HAP-1 (cell line): ENCODE results near the gene NRL.

Source experiments
- DNase-seq, 2 experiments: peaks; one replicate each; pipeline ENCODE4 v3.0.0-alpha.2; 2016 to 2020; ENCODE audit warnings: low spot score in 2 of 2
- H3K27me3 ChIP-seq: fragments of 250-450 bp; sonication (Bioruptor Pico); 2 replicates; pipeline ENCODE4 v1.5.1; 2020; ENCODE audit warnings: low read depth, mild to moderate bottlenecking, moderate library complexity
- H3K36me3 ChIP-seq: fragments of 250-450 bp; sonication (Bioruptor Pico); replicated peaks from 2 replicates; pipeline ENCODE4 v1.5.1; 2020; ENCODE audit warnings: mild to moderate bottlenecking
- H3K4me1 ChIP-seq: fragments of 250-450 bp; sonication (Bioruptor Pico); 2 replicates; pipeline ENCODE4 v1.5.1; 2020; ENCODE audit warnings: mild to moderate bottlenecking
- H3K4me3 ChIP-seq: fragments of 250-450 bp; sonication (Bioruptor Pico); 2 replicates; pipeline ENCODE4 v1.5.1; 2020; ENCODE audit warnings: mild to moderate bottlenecking, moderate library complexity
- H3K9me3 ChIP-seq: fragments of 250-450 bp; sonication (Bioruptor Pico); 2 replicates; pipeline ENCODE4 v1.5.1; 2020; ENCODE audit warnings: mild to moderate bottlenecking, moderate library complexity
- in situ Hi-C: fragments of 300-500 bp; cut with MboI; formaldehyde crosslinking; loops from 3 replicates; pipeline ENCODE4 v1.14.3; 2020; ENCODE audit warnings: low sequenced_read_pairs, inconsistent platforms, mixed read lengths

NRL gene

GRCh38 chr14:24126939-24127338 lies 12.2 kb upstream of the NRL start:
- no peak for DNase-seq
- H3K9me3 ChIP-seq: no peaks in the 10 kb centered on the region
- no peaks in the 10 kb centered on the region for H3K4me1 ChIP-seq
- H3K36me3 ChIP-seq: peaks cover 8% of the 10 kb centered on the region
- in situ Hi-C loops: no loop called here
- no peak overlapping the region for H3K4me3 ChIP-seq
- H3K27me3 ChIP-seq: no peaks in the 10 kb centered on the region

GRCh38 chr14:24123424-24124417 lies 9.0 kb upstream of the NRL start:
- no peak for DNase-seq
- Histone ChIP-seq H3K27me3 (no peaks in the 10 kb centered on the region), H3K9me3 (no peaks in the 10 kb centered on the region), H3K4me1 (no peaks in the 10 kb centered on the region), H3K4me3 (no peak overlapping the region), H3K36me3 (peaks cover 37% of the 10 kb centered on the region)
- in situ Hi-C loops: no loop called here

- in situ Hi-C loops: no loop called here
- no peaks in the 10 kb centered on the region for H3K9me3 ChIP-seq
- no peak for DNase-seq
- H3K27me3 ChIP-seq: no peaks in the 10 kb centered on the region
- no peak overlapping the region for H3K4me3 ChIP-seq
- H3K36me3 ChIP-seq: peaks cover 45% of the 10 kb centered on the region
- H3K4me1 ChIP-seq: no peaks in the 10 kb centered on the region
Observed at GRCh38 chr14:24122898-24123297, 8.1 kb upstream of the NRL start.

- H3K4me3 ChIP-seq: no peak overlapping the region
- in situ Hi-C loops: no loop called here
- no peaks in the 10 kb centered on the region for H3K27me3 ChIP-seq
- H3K36me3 ChIP-seq: peaks cover 47% of the 10 kb centered on the region
- no peaks in the 10 kb centered on the region for H3K9me3 ChIP-seq
- no peaks in the 10 kb centered on the region for H3K4me1 ChIP-seq
- no peak for DNase-seq
Observed at GRCh38 chr14:24122416-24122815, 7.7 kb upstream of the NRL start.

GRCh38 chr14:24121210-24121609 lies 6.5 kb upstream of the NRL start:
- Histone ChIP-seq H3K27me3 (no peaks in the 10 kb centered on the region), H3K9me3 (no peaks in the 10 kb centered on the region), H3K4me3 (no peak overlapping the region), H3K36me3 (peaks cover 52% of the 10 kb centered on the region), H3K4me1 (peaks cover 2% of the 10 kb centered on the region)
- no peak for DNase-seq
- in situ Hi-C loops: no loop called here

GRCh38 chr14:24119691-24120090 lies 4.9 kb upstream of the NRL start:
- no peak for DNase-seq
- H3K27me3 ChIP-seq: no peaks in the 10 kb centered on the region
- no peaks in the 10 kb centered on the region for H3K9me3 ChIP-seq
- in situ Hi-C loops: no loop called here
- H3K4me3 ChIP-seq: no peak overlapping the region
- H3K36me3 ChIP-seq: peaks cover 52% of the 10 kb centered on the region
- H3K4me1 ChIP-seq: peaks cover 10% of the 10 kb centered on the region

GRCh38 chr14:24117179-24117578 lies 2.4 kb upstream of the NRL start:
- DNase-seq: no peak
- no peaks in the 10 kb centered on the region for H3K9me3 ChIP-seq
- peaks cover 44% of the 10 kb centered on the region for H3K36me3 ChIP-seq
- peaks cover 10% of the 10 kb centered on the region for H3K4me1 ChIP-seq
- H3K4me3 ChIP-seq: no peak overlapping the region
- in situ Hi-C loops: no loop called here
- no peaks in the 10 kb centered on the region for H3K27me3 ChIP-seq

GRCh38 chr14:24116128-24116814 lies 1.5 kb upstream of the NRL start:
- in situ Hi-C loops: no loop called here
- Histone ChIP-seq H3K36me3 (peaks cover 40% of the 10 kb centered on the region), H3K4me3 (peak overlapping the region; percentile 91; the same call in 1 of the 2 replicates)

GRCh38 chr14:24115422-24116127 lies 826 bp upstream of the NRL start:
- in situ Hi-C loops: no loop called here

More at GRCh38 chr14:24116128-24116814, 1.5 kb upstream of the NRL start:
- Histone ChIP-seq H3K4me1 (peaks cover 10% of the 10 kb centered on the region), H3K27me3 (no peaks in the 10 kb centered on the region), H3K9me3 (no peaks in the 10 kb centered on the region)
- DNase-seq: no peak

GRCh38 chr14:24113801-24114531 lies 783 bp downstream of the NRL start:
- Histone ChIP-seq H3K9me3 (no peaks in the 10 kb centered on the region), H3K4me3 (peak overlapping the region; percentile 91), H3K27me3 (no peaks in the 10 kb centered on the region), H3K36me3 (peaks cover 18% of the 10 kb centered on the region), H3K4me1 (peaks cover 10% of the 10 kb centered on the region)
- in situ Hi-C loops: no loop called here
- peak; percentile 93 for DNase-seq

More at GRCh38 chr14:24115422-24116127, 826 bp upstream of the NRL start:
- no peak for DNase-seq
- Histone ChIP-seq H3K9me3 (no peaks in the 10 kb centered on the region), H3K4me3 (peak overlapping the region; percentile 91), H3K36me3 (peaks cover 33% of the 10 kb centered on the region), H3K4me1 (peaks cover 10% of the 10 kb centered on the region), H3K27me3 (no peaks in the 10 kb centered on the region)

- H3K9me3 ChIP-seq: no peaks in the 10 kb centered on the region
- in situ Hi-C loops: no loop called here
- no peak for DNase-seq
- peaks cover 10% of the 10 kb centered on the region for H3K4me1 ChIP-seq
- peak overlapping the region; percentile 91 for H3K4me3 ChIP-seq
- no peaks in the 10 kb centered on the region for H3K27me3 ChIP-seq
- peaks cover 13% of the 10 kb centered on the region for H3K36me3 ChIP-seq
Observed at GRCh38 chr14:24113379-24113800, 1.4 kb downstream of the NRL start.

GRCh38 chr14:24110523-24110922 lies 4.2 kb downstream of the NRL start:
- Histone ChIP-seq H3K36me3 (no peaks in the 10 kb centered on the region), H3K9me3 (no peaks in the 10 kb centered on the region), H3K4me1 (peaks cover under 1% of the 10 kb centered on the region), H3K27me3 (no peaks in the 10 kb centered on the region), H3K4me3 (no peak overlapping the region)
- no peak for DNase-seq
- in situ Hi-C loops: no loop called here

GRCh38 chr14:24110060-24110459 lies 4.7 kb downstream of the NRL start:
- no peak for DNase-seq
- in situ Hi-C loops: no loop called here
- no peaks in the 10 kb centered on the region for H3K9me3 ChIP-seq

More at GRCh38 chr14:24110060-24110459, 4.7 kb downstream of the NRL start:
- H3K4me3 ChIP-seq: no peak overlapping the region
- 0 out of 2 replicates have a peak, but pooled peaks cover 3% of the 10 kb centered on the region for H3K36me3 ChIP-seq
- H3K27me3 ChIP-seq: no peaks in the 10 kb centered on the region
- no peaks in the 10 kb centered on the region for H3K4me1 ChIP-seq
